Measurements from ENCODE around the gene FANCB. TPM values are rescaled to one million over a fixed set of nuclear protein-coding genes. Genes with fewer than 3 reads are reported as not detected.

The FANCB gene
- total and polyA plus RNA-seq, 12 donors: 0.13 to 1.6 (median 0.48) TPM

DNA sequence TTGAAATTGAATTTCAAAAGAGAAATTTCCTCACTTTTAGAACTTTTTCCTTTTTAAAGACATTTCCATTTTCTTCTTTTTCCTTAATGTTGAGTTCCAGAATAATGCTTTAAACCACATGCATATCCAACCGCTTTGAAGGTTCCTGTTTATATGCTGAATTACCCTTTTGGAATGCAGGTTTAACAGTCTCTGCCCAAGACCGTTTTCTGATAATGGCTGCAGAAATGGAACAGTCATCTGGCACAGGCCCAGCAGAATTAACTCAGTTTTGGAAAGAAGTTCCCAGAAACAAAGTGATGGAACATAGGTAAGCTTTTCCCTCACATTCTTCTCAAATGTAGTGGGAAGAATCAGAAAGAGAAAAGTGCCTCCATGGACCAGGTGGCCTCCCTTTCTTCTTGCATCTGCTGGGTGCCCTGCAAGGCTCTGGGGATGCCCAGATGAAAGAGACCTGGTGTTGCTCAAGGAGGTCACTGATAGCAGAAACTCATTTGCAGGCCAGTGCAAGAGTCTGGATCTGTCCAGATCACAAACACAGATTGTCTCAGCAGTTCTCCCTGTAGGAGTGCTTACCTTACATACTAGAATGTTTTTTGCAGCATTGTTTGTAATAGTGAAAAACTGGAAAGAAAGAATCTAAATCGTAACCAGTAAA lies 43.3 kb upstream of the FANCB start:
- H3K27ac ChIP-seq: no peak overlapping the region
- no peaks in the 10 kb centered on the region for H3K4me1 ChIP-seq
- TF ChIP-seq, protein P1, sequence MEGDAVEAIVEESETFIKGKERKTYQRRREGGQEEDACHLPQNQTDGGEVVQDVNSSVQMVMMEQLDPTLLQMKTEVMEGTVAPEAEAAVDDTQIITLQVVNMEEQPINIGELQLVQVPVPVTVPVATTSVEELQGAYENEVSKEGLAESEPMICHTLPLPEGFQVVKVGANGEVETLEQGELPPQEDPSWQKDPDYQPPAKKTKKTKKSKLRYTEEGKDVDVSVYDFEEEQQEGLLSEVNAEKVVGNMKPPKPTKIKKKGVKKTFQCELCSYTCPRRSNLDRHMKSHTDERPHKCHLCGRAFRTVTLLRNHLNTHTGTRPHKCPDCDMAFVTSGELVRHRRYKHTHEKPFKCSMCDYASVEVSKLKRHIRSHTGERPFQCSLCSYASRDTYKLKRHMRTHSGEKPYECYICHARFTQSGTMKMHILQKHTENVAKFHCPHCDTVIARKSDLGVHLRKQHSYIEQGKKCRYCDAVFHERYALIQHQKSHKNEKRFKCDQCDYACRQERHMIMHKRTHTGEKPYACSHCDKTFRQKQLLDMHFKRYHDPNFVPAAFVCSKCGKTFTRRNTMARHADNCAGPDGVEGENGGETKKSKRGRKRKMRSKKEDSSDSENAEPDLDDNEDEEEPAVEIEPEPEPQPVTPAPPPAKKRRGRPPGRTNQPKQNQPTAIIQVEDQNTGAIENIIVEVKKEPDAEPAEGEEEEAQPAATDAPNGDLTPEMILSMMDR (IDR thresholded peaks at IDR 0.05): no peak
- ATAC-seq (no peak), DNase-seq (no peak)
- 73 to 83% methylated on average over 3 of the region's 3 CpGs for WGBS, 2 donors
- H3K4me3 ChIP-seq: no peak overlapping the region
- intact Hi-C loops (cut with DNase I): no loop called here
- no peaks in the 10 kb centered on the region for H3K27me3 ChIP-seq
- peaks cover 0 to 83% (median 8%) of the 10 kb centered on the region in 9 donors for H3K36me3 ChIP-seq
- H3K9me3 ChIP-seq: no peaks in the 10 kb centered on the region

DNA sequence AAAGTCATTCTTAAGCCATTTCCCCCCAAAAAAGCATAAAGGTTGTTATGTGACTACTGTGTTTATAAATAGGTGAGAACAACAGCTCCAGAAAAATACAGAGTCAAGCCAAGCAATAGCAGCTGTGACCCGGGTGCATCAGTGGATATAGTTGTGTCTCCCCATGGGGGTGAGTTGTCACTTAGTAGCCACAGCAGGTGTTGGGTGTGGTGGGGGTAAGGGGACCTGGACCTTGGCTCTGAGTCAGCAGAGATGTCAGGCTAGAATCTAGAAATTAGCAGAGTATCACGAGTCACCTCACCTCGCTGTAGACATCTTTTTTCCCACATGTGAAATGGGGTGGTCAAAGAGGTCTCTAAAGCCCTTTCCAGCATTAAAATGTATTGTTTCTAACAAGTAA lies 42.7 kb upstream of the FANCB start:
- H3K4me3 ChIP-seq: no peak overlapping the region
- H3K36me3 ChIP-seq: peaks cover 0 to 86% (median 8%) of the 10 kb centered on the region in 9 donors
- H3K27ac ChIP-seq: no peak overlapping the region
- ATAC-seq: no peak
- TF ChIP-seq, protein P1 (IDR thresholded peaks at IDR 0.05): no peak
- no peak for DNase-seq
- H3K9me3 ChIP-seq: no peaks in the 10 kb centered on the region
- intact Hi-C loops (cut with DNase I): no loop called here
- no peaks in the 10 kb centered on the region for H3K4me1 ChIP-seq
- 91 to 96% methylated on average over 3 of the region's 3 CpGs for WGBS, 2 donors
- H3K27me3 ChIP-seq: no peaks in the 10 kb centered on the region

DNA sequence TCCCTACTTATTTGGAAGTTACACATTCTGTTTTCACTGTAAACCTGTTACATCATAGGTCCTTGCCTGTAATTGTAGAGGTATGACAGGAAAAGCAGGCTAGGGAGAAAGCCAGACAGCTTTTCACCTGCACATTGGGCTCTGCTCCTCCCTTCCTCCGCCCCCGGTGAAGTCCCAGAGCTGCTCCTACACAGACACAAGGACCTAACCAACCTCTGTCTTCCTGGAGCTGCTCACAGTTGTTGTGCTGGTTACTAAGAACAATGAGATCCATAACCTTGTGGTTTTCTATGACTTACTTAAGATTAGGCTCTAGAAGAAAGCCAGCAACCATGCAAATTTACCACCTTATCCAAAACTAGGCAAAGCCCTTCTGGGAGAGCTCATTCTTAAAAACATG lies 40.4 kb upstream of the FANCB start:
- no peak for ATAC-seq
- H3K27me3 ChIP-seq: no peaks in the 10 kb centered on the region
- intact Hi-C loops (cut with DNase I): no loop called here
- no peak overlapping the region for H3K27ac ChIP-seq
- H3K36me3 ChIP-seq: peaks cover 0 to 89% (median 8%) of the 10 kb centered on the region in 9 donors
- no peaks in the 10 kb centered on the region for H3K4me1 ChIP-seq
- no peak for DNase-seq
- H3K9me3 ChIP-seq: no peaks in the 10 kb centered on the region
- TF ChIP-seq, protein P1 (IDR thresholded peaks at IDR 0.05): no peak
- H3K4me3 ChIP-seq: no peak overlapping the region
- 82 to 90% methylated on average over 2 of the region's 2 CpGs for WGBS, 2 donors

GRCh38 chrX:14903891-14904290 lies 31.0 kb upstream of the FANCB start:
- Histone ChIP-seq H3K27me3 (no peaks in the 10 kb centered on the region), H3K9me3 (peaks cover 0 to 6% (median 0%) of the 10 kb centered on the region in 11 donors), H3K36me3 (peaks cover 0 to 45% (median 0%) of the 10 kb centered on the region in 9 donors), H3K4me3 (no peak overlapping the region), H3K27ac (no peak overlapping the region), H3K4me1 (peaks cover 0 to 3% (median 0%) of the 10 kb centered on the region in 9 donors)
- WGBS, 2 donors: 73 to 79% methylated on average over 2 of the region's 2 CpGs
- no peak for DNase-seq
- no peak for ATAC-seq
- TF ChIP-seq, protein P1 (IDR thresholded peaks at IDR 0.05): no peak
- intact Hi-C loops (cut with DNase I): no loop called here

All from heart right ventricle (tissue), 16 donors.